CD4-positive, alpha-beta memory T cell (primary cell): Measurements from ENCODE around the gene OTUD6A. TPM values are rescaled to one million over a fixed set of nuclear protein-coding genes. Genes with fewer than 3 reads are reported as not detected.
A peak's percentile ranks its signal among the peaks of the same experiment; 100 is the strongest.

Experiments used
- CTCF ChIA-PET: fragments of 350-600 bp; sonication (Branson Sonifier 250); formaldehyde crosslinking; loops from one replicate; lab custom pipeline; 2021; ENCODE audit warnings: inconsistent platforms; ENCODE audit not compliant: partially characterized antibody; lab: Charles Lee
- POLR2A ChIA-PET: fragments of 350-600 bp; sonication (Branson Sonifier 250); formaldehyde crosslinking; loops from one replicate; lab custom pipeline; 2021; ENCODE audit not compliant: partially characterized antibody; lab: Charles Lee
- DNase-seq, 5 donors: peaks; one replicate each; pipeline versions ENCODE4 v3.0.0 to v3.0.0-alpha.2; 2020 to 2022; ENCODE audit warnings: mixed read lengths in 1 of 5
- H3K27ac ChIP-seq: one replicate; pipeline ENCODE4 v1.7.0; 2013; ENCODE audit warnings: low read depth, low read length
- H3K27me3 ChIP-seq: 2 replicates; pipeline ENCODE4 v1.7.0; 2013; ENCODE audit warnings: mild to moderate bottlenecking, low read length, moderate library complexity; ENCODE audit not compliant: insufficient read depth
- H3K36me3 ChIP-seq: 2 replicates; pipeline ENCODE4 v1.7.0; 2013; ENCODE audit warnings: mild to moderate bottlenecking, low read length, moderate library complexity; ENCODE audit not compliant: insufficient read depth
- H3K4me1 ChIP-seq: 2 replicates; pipeline ENCODE4 v1.7.0; 2013; ENCODE audit warnings: mild to moderate bottlenecking, low read length, moderate library complexity; ENCODE audit not compliant: insufficient read depth
- H3K4me3 ChIP-seq, 2 donors: one replicate each; pipeline ENCODE4 v1.7.0; 2013; ENCODE audit warnings: low read length in 2 of 2, mild to moderate bottlenecking in 1 of 2
- H3K9me3 ChIP-seq, 2 donors: one replicate each; pipeline ENCODE4 v1.7.0; 2013; ENCODE audit warnings: low read length in 2 of 2, control low read depth in 1 of 2; ENCODE audit not compliant: control insufficient read depth in 1 of 2
- H3K27ac Mint-ChIP-seq, 7 donors: one replicate each; pipeline ENCODE4 v1.8.0; 2020 to 2021; ENCODE audit warnings: mixed read lengths in 7 of 7, mild to moderate bottlenecking in 6 of 7, inconsistent platforms in 3 of 7, moderate library complexity in 3 of 7
- H3K27me3 Mint-ChIP-seq, 2 donors: one replicate each; pipeline ENCODE4 v1.8.0; 2020 to 2021; ENCODE audit warnings: mixed read lengths in 2 of 2
- H3K36me3 Mint-ChIP-seq, 2 donors: one replicate each; pipeline ENCODE4 v1.8.0; 2020 to 2021; ENCODE audit warnings: mixed read lengths in 2 of 2, inconsistent platforms in 1 of 2, mild to moderate bottlenecking in 1 of 2
- H3K4me1 Mint-ChIP-seq, 4 donors: one replicate each; pipeline ENCODE4 v1.8.0; 2020 to 2021; ENCODE audit warnings: mixed read lengths in 4 of 4, mild to moderate bottlenecking in 1 of 4
- H3K4me3 Mint-ChIP-seq, 8 donors: one replicate each; pipeline ENCODE4 v1.8.0; 2020 to 2021; ENCODE audit warnings: mixed read lengths in 8 of 8, mild to moderate bottlenecking in 7 of 8, moderate library complexity in 6 of 8, inconsistent platforms in 3 of 8
- H3K9me3 Mint-ChIP-seq, 8 donors: one replicate each; pipeline ENCODE4 v1.8.0; 2020 to 2021; ENCODE audit warnings: mixed read lengths in 8 of 8, mild to moderate bottlenecking in 5 of 8, inconsistent platforms in 3 of 8, moderate library complexity in 1 of 8
- intact Hi-C: fragments of 100-400 bp; cut with micrococcal nuclease; formaldehyde crosslinking; loops from one replicate; pipeline ENCODE4 v1.15.1; 2023
- polyA plus RNA-seq, 2 donors: library from polyadenylated mRNA; unstranded; fragments of 300-500 nt; fragmentation: Illumina TruSeq; gene quantifications; one replicate each; pipeline ENCODE4 v1.2.3, GENCODE V29; 2021
- total RNA-seq, 2 experiments: library from RNA; stranded (reverse); gene quantifications; one replicate each; pipeline ENCODE4 v1.2.3, GENCODE V29; 2021

Gene OTUD6A
- total and polyA plus RNA-seq, 4 experiments from 2014 or later: not detected

GRCh38 chrX:70044541-70045245, 17.6 kb upstream of the OTUD6A start:
- ChIA-PET CTCF (no interaction called here), POLR2A (no interaction called here)
- DNase-seq: no peak
- Mint-ChIP-seq H3K36me3 (no peaks in the 10 kb centered on the region), H3K4me3 (peak overlapping the region in 1 of 8 donors; percentile 9), H3K9me3 (no peaks in the 10 kb centered on the region), H3K27me3 (no peaks in the 10 kb centered on the region), H3K4me1 (no peaks in the 10 kb centered on the region), H3K27ac (peak overlapping the region in 1 of 7 donors; percentile 30)
- intact Hi-C loops: no loop called here
- no peaks in the 10 kb centered on the region for H3K27me3 ChIP-seq
- no peak overlapping the region for H3K4me3 ChIP-seq
- H3K36me3 ChIP-seq: no peaks in the 10 kb centered on the region
- H3K9me3 ChIP-seq: no peaks in the 10 kb centered on the region
- H3K4me1 ChIP-seq: no peaks in the 10 kb centered on the region
- no peak overlapping the region for H3K27ac ChIP-seq

- intact Hi-C loops: no loop called here
- ChIA-PET CTCF (no interaction called here), POLR2A (no interaction called here)
- Histone ChIP-seq H3K27me3 (no peaks in the 10 kb centered on the region), H3K9me3 (no peaks in the 10 kb centered on the region), H3K27ac (no peak overlapping the region), H3K4me3 (no peak overlapping the region), H3K4me1 (no peaks in the 10 kb centered on the region), H3K36me3 (no peaks in the 10 kb centered on the region)
- Mint-ChIP-seq H3K9me3 (no peaks in the 10 kb centered on the region), H3K27ac (no peak overlapping the region), H3K36me3 (no peaks in the 10 kb centered on the region), H3K4me3 (no peak overlapping the region), H3K4me1 (no peaks in the 10 kb centered on the region), H3K27me3 (no peaks in the 10 kb centered on the region)
- DNase-seq: no peak
Observed at GRCh38 chrX:70046978-70047377, 15.3 kb upstream of the OTUD6A start.

GRCh38 chrX:70049406-70049805, 12.9 kb upstream of the OTUD6A start:
- no peak overlapping the region for H3K27ac Mint-ChIP-seq
- no peak for DNase-seq
- intact Hi-C loops: no loop called here
- no peaks in the 10 kb centered on the region for H3K4me1 ChIP-seq
- H3K9me3 Mint-ChIP-seq: no peaks in the 10 kb centered on the region
- H3K9me3 ChIP-seq: no peaks in the 10 kb centered on the region
- no peaks in the 10 kb centered on the region for H3K27me3 Mint-ChIP-seq
- no peak overlapping the region for H3K27ac ChIP-seq
- no peaks in the 10 kb centered on the region for H3K27me3 ChIP-seq
- no peak overlapping the region for H3K4me3 ChIP-seq
- H3K4me1 Mint-ChIP-seq: no peaks in the 10 kb centered on the region
- ChIA-PET CTCF (no interaction called here), POLR2A (no interaction called here)
- no peaks in the 10 kb centered on the region for H3K36me3 ChIP-seq
- no peaks in the 10 kb centered on the region for H3K36me3 Mint-ChIP-seq
- no peak overlapping the region for H3K4me3 Mint-ChIP-seq

- intact Hi-C loops: no loop called here
- CTCF ChIA-PET: no interaction called here
- Mint-ChIP-seq H3K27ac (no peak within 1 kb of the TSS), H3K4me3 (no peak within 1 kb of the TSS), H3K27me3 (no peaks in the 10 kb centered on the region), H3K36me3 (no peaks in the 10 kb centered on the region), H3K9me3 (no peaks in the 10 kb centered on the region), H3K4me1 (no peaks in the 10 kb centered on the region)
- DNase-seq: no peak
- POLR2A ChIA-PET: no interaction called here
- no peaks in the 10 kb centered on the region for H3K9me3 ChIP-seq
- H3K27me3 ChIP-seq: no peaks in the 10 kb centered on the region
- no peaks in the 10 kb centered on the region for H3K36me3 ChIP-seq
- no peak within 1 kb of the TSS for H3K27ac ChIP-seq
- H3K4me1 ChIP-seq: no peaks in the 10 kb centered on the region
- H3K4me3 ChIP-seq: no peak within 1 kb of the TSS
Observed at GRCh38 chrX:70049925-70050324, 12.3 kb upstream of the OTUD6A start, which contains the start of gene AWAT2. Gene AWAT2, minus strand, starts transcription at chrX:70049938. Its CDS starts 6 bp downstream, at chrX:70049932.

- intact Hi-C loops: no loop called here
- Mint-ChIP-seq H3K27me3 (no peaks in the 10 kb centered on the region), H3K4me1 (no peaks in the 10 kb centered on the region)
Observed at GRCh38 chrX:70052895-70053615, 9.2 kb upstream of the OTUD6A start.

GRCh38 chrX:70054391-70054790, 7.9 kb upstream of the OTUD6A start:
- Mint-ChIP-seq H3K36me3 (no peaks in the 10 kb centered on the region), H3K27ac (no peak overlapping the region), H3K4me1 (no peaks in the 10 kb centered on the region), H3K4me3 (no peak overlapping the region), H3K27me3 (no peaks in the 10 kb centered on the region), H3K9me3 (no peaks in the 10 kb centered on the region)
- no peak for DNase-seq
- ChIA-PET CTCF (no interaction called here), POLR2A (no interaction called here)
- no peaks in the 10 kb centered on the region for H3K27me3 ChIP-seq
- no peak overlapping the region for H3K4me3 ChIP-seq
- H3K27ac ChIP-seq: no peak overlapping the region
- intact Hi-C loops: no loop called here
- H3K9me3 ChIP-seq: no peaks in the 10 kb centered on the region
- no peaks in the 10 kb centered on the region for H3K4me1 ChIP-seq
- no peaks in the 10 kb centered on the region for H3K36me3 ChIP-seq

More at GRCh38 chrX:70052895-70053615, 9.2 kb upstream of the OTUD6A start:
- Histone ChIP-seq H3K27ac (no peak overlapping the region), H3K36me3 (no peaks in the 10 kb centered on the region), H3K9me3 (no peaks in the 10 kb centered on the region), H3K4me1 (no peaks in the 10 kb centered on the region), H3K4me3 (no peak overlapping the region), H3K27me3 (no peaks in the 10 kb centered on the region)
- no peak overlapping the region for H3K27ac Mint-ChIP-seq
- CTCF ChIA-PET: no interaction called here
- H3K36me3 Mint-ChIP-seq: no peaks in the 10 kb centered on the region
- POLR2A ChIA-PET: no interaction called here
- no peaks in the 10 kb centered on the region for H3K9me3 Mint-ChIP-seq
- H3K4me3 Mint-ChIP-seq: no peak overlapping the region
- no peak for DNase-seq

- Mint-ChIP-seq H3K27ac (no peak overlapping the region), H3K4me3 (no peak overlapping the region), H3K36me3 (no peaks in the 10 kb centered on the region), H3K4me1 (no peaks in the 10 kb centered on the region), H3K9me3 (no peaks in the 10 kb centered on the region), H3K27me3 (no peaks in the 10 kb centered on the region)
- POLR2A ChIA-PET: no interaction called here
- H3K4me1 ChIP-seq: no peaks in the 10 kb centered on the region
- H3K4me3 ChIP-seq: no peak overlapping the region
- CTCF ChIA-PET: no interaction called here
- H3K36me3 ChIP-seq: no peaks in the 10 kb centered on the region
- intact Hi-C loops: no loop called here
- H3K27me3 ChIP-seq: no peaks in the 10 kb centered on the region
- H3K9me3 ChIP-seq: no peaks in the 10 kb centered on the region
- DNase-seq: no peak
- H3K27ac ChIP-seq: no peak overlapping the region
Observed at GRCh38 chrX:70062961-70063550, 799 bp downstream of the OTUD6A start.
